Kidney (tissue), 14 donors: Measurements from ENCODE around the gene SOX6. TPM values are rescaled to one million over a fixed set of nuclear protein-coding genes. Genes with fewer than 3 reads are reported as not detected.
A peak's percentile ranks its signal among the peaks of the same experiment; 100 is the strongest.

Source experiments
- DNase-seq, 5 donors: peaks; one replicate each; pipeline ENCODE4 v3.0.0-alpha.2; 2013 to 2020
- FAIRE-seq: peaks from 2 replicates; lab custom pipeline; 2012; peaks lifted over from hg19 to GRCh38; lab: Jason Lieb, UNC
- H3K27ac ChIP-seq, 2 donors: one replicate each; pipeline ENCODE4 v1.7.0; 2013; ENCODE audit warnings: low read depth in 2 of 2, low read length in 2 of 2, inconsistent platforms in 1 of 2
- H3K27me3 ChIP-seq: one replicate; pipeline ENCODE4 v1.7.1; 2013; ENCODE audit warnings: low read length, inconsistent platforms; ENCODE audit not compliant: control insufficient read depth, insufficient read depth
- H3K36me3 ChIP-seq, 3 donors: one replicate each; pipeline versions ENCODE4 v1.7.0 to v1.7.1; 2013; ENCODE audit warnings: low read length in 3 of 3, control low read depth in 1 of 3, inconsistent platforms in 1 of 3; ENCODE audit not compliant: insufficient read depth in 3 of 3, control insufficient read depth in 2 of 3
- H3K4me1 ChIP-seq, 3 donors: one replicate each; pipeline versions ENCODE4 v1.7.0 to v1.7.1; 2013; ENCODE audit warnings: low read length in 3 of 3, inconsistent platforms in 1 of 3, low read depth in 1 of 3; ENCODE audit not compliant: control insufficient read depth in 2 of 3, insufficient read depth in 2 of 3
- H3K4me3 ChIP-seq, 3 donors: one replicate each; pipeline versions ENCODE4 v1.7.0 to v1.8.1; 2013; ENCODE audit warnings: low read length in 3 of 3, control low read depth in 1 of 3, inconsistent platforms in 1 of 3
- H3K9ac ChIP-seq, 3 donors: one replicate each; pipeline versions ENCODE4 v1.7.0 to v1.7.1; 2013; ENCODE audit warnings: low read length in 3 of 3, control low read depth in 1 of 3, inconsistent platforms in 1 of 3
- H3K9me3 ChIP-seq, 3 donors: one replicate each; pipeline versions ENCODE4 v1.7.0 to v1.7.1; 2013; ENCODE audit warnings: low read length in 3 of 3, control low read depth in 1 of 3, inconsistent platforms in 1 of 3; ENCODE audit not compliant: control insufficient read depth in 2 of 3, insufficient read depth in 1 of 3
- intact Hi-C: fragments of 100-400 bp; cut with DNase I; formaldehyde crosslinking; loops from one replicate; pipeline ENCODE4 v1.11.1; 2022
- polyA plus RNA-seq: library from polyadenylated mRNA; stranded (reverse); fragments of 350-450 nt; fragmentation: Illumina TruSeq; extraction: RNeasy Lipid Tissue Mini Kit (QIAGEN cat#74804); gene quantifications from one replicate; pipeline ENCODE4 v1.2.3, GENCODE V29; 2014; ENCODE audit warnings: low read depth, low replicate concordance; ENCODE audit not compliant: insufficient read depth
- total RNA-seq: library from RNA; stranded (reverse); fragmentation: NEBNext Ultra II Directional; extraction: Animal tissue kit (Norgen Biotek cat#: 25700); gene quantifications from one replicate; pipeline ENCODE4 v1.2.1, GENCODE V29; 2021
- TF ChIP-seq, protein P1 (sequence below): IDR thresholded peaks from 3 replicates; pipeline ENCODE4 v1.5.1; 2012; ENCODE audit warnings: mild to moderate bottlenecking, moderate library complexity, borderline replicate concordance; ENCODE audit not compliant: insufficient read depth; ENCODE audit errors: extremely low read depth
- donor health status: control.
- donor health status: control.
- donor health status: control.
- donor health status: control.
- donor health status: control.
- donor health status: DM: yes; HTN: yes; CAD: no.
- donor health status: Normal renal cell carcinoma (clear cell type).

SOX6 gene
- total and polyA plus RNA-seq, 2 donors from 2014 or later = 5.0 to 47.3 TPM

DNA sequence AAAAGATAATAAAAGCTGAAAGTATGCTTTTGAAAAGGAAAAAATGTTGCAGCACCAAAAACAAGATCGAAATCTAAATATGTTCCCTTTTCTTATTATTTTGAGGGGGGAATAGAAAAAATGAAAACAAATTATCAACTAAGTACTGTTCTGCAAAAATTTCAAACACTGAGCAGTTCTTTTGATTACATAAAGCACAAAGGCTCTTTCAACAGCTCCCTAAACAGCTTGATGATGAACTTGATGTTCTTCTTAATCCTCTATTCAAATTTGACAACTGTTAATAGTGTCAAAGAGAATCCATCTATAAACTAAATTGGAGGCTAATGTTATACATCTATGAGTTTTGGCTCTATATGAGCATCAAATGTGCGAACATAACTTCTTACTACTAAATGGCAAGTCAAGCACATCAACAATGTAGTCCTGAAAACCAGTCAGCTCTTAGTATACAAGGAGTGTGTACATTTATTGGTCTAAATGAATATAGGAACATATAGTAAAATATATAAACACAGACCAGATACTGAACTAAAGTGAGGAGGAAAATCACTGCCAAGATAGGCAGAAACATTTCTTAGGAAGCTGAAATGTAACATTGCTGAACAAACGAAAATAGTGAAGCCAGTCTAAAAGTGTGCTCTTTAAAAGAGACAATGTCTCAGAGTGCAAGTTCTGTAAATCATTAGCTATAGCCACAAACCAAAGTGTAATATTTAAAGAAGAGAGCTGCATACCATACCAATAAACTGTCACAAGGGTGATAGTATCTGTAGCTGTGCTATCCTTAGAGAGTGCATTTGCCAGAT lies 94.3 kb downstream of the SOX6 start:
- TF ChIP-seq, protein P1, sequence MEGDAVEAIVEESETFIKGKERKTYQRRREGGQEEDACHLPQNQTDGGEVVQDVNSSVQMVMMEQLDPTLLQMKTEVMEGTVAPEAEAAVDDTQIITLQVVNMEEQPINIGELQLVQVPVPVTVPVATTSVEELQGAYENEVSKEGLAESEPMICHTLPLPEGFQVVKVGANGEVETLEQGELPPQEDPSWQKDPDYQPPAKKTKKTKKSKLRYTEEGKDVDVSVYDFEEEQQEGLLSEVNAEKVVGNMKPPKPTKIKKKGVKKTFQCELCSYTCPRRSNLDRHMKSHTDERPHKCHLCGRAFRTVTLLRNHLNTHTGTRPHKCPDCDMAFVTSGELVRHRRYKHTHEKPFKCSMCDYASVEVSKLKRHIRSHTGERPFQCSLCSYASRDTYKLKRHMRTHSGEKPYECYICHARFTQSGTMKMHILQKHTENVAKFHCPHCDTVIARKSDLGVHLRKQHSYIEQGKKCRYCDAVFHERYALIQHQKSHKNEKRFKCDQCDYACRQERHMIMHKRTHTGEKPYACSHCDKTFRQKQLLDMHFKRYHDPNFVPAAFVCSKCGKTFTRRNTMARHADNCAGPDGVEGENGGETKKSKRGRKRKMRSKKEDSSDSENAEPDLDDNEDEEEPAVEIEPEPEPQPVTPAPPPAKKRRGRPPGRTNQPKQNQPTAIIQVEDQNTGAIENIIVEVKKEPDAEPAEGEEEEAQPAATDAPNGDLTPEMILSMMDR = no peak
- H3K27me3 ChIP-seq = no peaks in the 10 kb centered on the region
- H3K9ac ChIP-seq = no peak overlapping the region
- H3K4me3 ChIP-seq = peak overlapping the region in 1 of 3 donors; percentile 19
- FAIRE-seq (peak; percentile 32), DNase-seq (peak in 2 of 5 donors; percentile 34 to 45)
- no peaks in the 10 kb centered on the region for H3K36me3 ChIP-seq
- H3K27ac ChIP-seq = peak overlapping the region in 1 of 2 donors; percentile 37
- H3K9me3 ChIP-seq = no peaks in the 10 kb centered on the region
- intact Hi-C loops = no loop called here
- H3K4me1 ChIP-seq = peaks cover 0 to 12% (median 6%) of the 10 kb centered on the region in 3 donors

DNA sequence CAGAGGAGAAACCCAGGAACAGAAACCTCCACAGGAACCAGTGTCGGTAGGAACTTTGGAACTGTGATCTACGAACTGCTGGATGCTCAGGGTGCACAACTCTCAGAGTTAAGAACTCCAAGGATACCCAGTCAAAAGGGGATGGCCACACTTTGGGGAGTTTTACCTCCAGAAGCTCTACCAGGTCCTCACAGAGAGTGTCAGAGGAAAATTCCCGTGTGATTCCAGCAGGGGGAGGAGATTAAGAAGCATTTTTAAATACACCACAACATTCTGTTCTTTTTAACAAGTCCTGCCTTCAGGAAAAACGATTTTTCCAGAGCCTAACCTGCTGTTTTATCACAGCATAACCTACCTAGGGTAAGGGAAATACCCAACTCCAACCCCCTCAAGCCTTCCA lies 104.0 kb downstream of the SOX6 start:
- TF ChIP-seq, protein P1 = peak; percentile 24
- no peak overlapping the region for H3K9ac ChIP-seq
- FAIRE-seq (no peak), DNase-seq (peak in 1 of 5 donors; percentile 6)
- no peaks in the 10 kb centered on the region for H3K4me1 ChIP-seq
- H3K4me3 ChIP-seq = no peak overlapping the region
- intact Hi-C loops = no loop called here
- no peak overlapping the region for H3K27ac ChIP-seq
- no peaks in the 10 kb centered on the region for H3K36me3 ChIP-seq
- H3K27me3 ChIP-seq = no peaks in the 10 kb centered on the region
- H3K9me3 ChIP-seq = no peaks in the 10 kb centered on the region

DNA sequence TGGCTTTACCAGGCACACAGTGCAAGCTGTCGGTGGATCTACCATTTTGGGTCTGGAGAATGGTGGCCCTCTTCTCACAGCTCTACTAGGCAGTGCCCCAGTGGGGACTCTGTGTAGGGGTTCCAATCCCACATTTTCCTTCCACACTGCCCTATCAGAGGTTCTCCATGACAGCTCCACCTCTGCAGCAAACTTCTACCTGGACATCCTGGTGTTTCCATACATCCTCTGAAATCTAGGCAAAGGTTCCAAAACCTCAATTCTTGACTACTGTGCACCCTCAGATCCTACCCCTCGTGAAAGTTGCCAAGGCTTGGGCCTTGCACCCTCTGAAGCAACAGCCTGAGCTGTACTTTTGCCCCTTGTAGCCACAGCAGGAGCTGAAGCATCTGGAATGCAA lies 108.1 kb downstream of the SOX6 start:
- TF ChIP-seq, protein P1 = no peak
- DNase-seq = no peak
- H3K9ac ChIP-seq = no peak overlapping the region
- no peak for FAIRE-seq
- H3K36me3 ChIP-seq = no peaks in the 10 kb centered on the region
- intact Hi-C loops = no loop called here
- no peaks in the 10 kb centered on the region for H3K4me1 ChIP-seq
- no peak overlapping the region for H3K27ac ChIP-seq
- H3K4me3 ChIP-seq = no peak overlapping the region
- no peaks in the 10 kb centered on the region for H3K27me3 ChIP-seq
- no peaks in the 10 kb centered on the region for H3K9me3 ChIP-seq

DNA sequence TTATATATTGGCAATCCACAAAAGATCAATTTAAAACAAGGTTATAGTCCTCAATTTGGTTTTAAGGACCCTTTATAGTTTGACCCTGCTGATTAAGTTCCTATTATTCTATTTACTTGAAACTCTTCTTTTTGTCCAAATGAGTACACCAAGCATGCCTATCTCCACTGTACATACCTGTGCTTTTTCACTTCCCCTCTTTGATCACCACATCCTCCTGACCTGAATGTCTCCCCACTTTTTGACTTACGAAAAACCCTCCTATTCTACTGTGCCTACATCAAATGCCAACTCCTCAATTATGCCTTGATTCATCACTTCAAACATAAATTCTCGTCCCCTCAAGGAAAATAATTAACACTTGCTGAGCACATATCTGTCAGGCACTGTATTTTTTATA lies 113.5 kb downstream of the SOX6 start:
- Histone ChIP-seq H3K27ac (no peak overlapping the region), H3K27me3 (no peaks in the 10 kb centered on the region), H3K36me3 (no peaks in the 10 kb centered on the region), H3K9ac (no peak overlapping the region), H3K4me3 (no peak overlapping the region), H3K4me1 (no peaks in the 10 kb centered on the region), H3K9me3 (no peaks in the 10 kb centered on the region)
- DNase-seq (no peak), FAIRE-seq (no peak)
- intact Hi-C loops = no loop called here
- TF ChIP-seq, protein P1 = no peak
